KMS-11 (cell line): Measurements from ENCODE around the gene SLC8A1.

Source experiments
- H2AFZ ChIP-seq: fragments of 200-600 bp; sonication (generic); 2 replicates; pipeline ENCODE4 v1.6.1; 2016; ENCODE audit warnings: antibody characterized with exemption, mixed run types, low read depth
- H3K27ac ChIP-seq: fragments of 200-600 bp; sonication (generic); 2 replicates; pipeline ENCODE4 v1.6.1; 2016; ENCODE audit warnings: mild to moderate bottlenecking, mixed run types
- H3K27me3 ChIP-seq: fragments of 200-600 bp; sonication (generic); 2 replicates; pipeline ENCODE4 v1.6.1; 2017; ENCODE audit warnings: mild to moderate bottlenecking, low read depth, mixed run types, moderate library complexity; ENCODE audit not compliant: insufficient read depth
- H3K36me3 ChIP-seq: fragments of 200-600 bp; sonication (generic); 2 replicates; pipeline ENCODE4 v1.6.1; 2017; ENCODE audit warnings: mild to moderate bottlenecking, mixed run types; ENCODE audit not compliant: insufficient read depth
- H3K4me1 ChIP-seq: fragments of 200-600 bp; sonication (generic); 2 replicates; pipeline ENCODE4 v1.6.1; 2016; ENCODE audit warnings: mild to moderate bottlenecking, low read depth, mixed run types; ENCODE audit not compliant: poor library complexity, severe bottlenecking
- H3K4me2 ChIP-seq: fragments of 200-600 bp; sonication (generic); 2 replicates; pipeline ENCODE4 v1.7.0; 2016; ENCODE audit warnings: mild to moderate bottlenecking, mixed run types
- H3K4me3 ChIP-seq: fragments of 200-600 bp; sonication (generic); IDR thresholded peaks from 2 replicates; pipeline ENCODE4 v1.6.1; 2017; ENCODE audit warnings: low read depth, low read length, mixed read lengths; ENCODE audit not compliant: insufficient read depth
- H3K79me2 ChIP-seq: fragments of 200-600 bp; sonication (generic); 2 replicates; pipeline ENCODE4 v1.6.1; 2016; ENCODE audit warnings: low read depth, mixed run types; ENCODE audit not compliant: insufficient read depth
- H3K9ac ChIP-seq: fragments of 200-600 bp; sonication (generic); 2 replicates; pipeline ENCODE4 v1.6.1; 2016; ENCODE audit warnings: mild to moderate bottlenecking, mixed run types
- H4K20me1 ChIP-seq: fragments of 200-600 bp; sonication (generic); 2 replicates; pipeline ENCODE4 v1.6.1; 2016; ENCODE audit warnings: mild to moderate bottlenecking, mixed run types; ENCODE audit not compliant: insufficient read depth
- TF ChIP-seq, protein P1 (sequence below): fragments of 200-600 bp; sonication (generic); conservative IDR thresholded peaks from 2 replicates; pipeline ENCODE4 v1.6.1; 2017; ENCODE audit warnings: low read depth, mild to moderate bottlenecking, antibody characterized with exemption, low read length, moderate library complexity, mixed read lengths

SLC8A1 gene

DNA sequence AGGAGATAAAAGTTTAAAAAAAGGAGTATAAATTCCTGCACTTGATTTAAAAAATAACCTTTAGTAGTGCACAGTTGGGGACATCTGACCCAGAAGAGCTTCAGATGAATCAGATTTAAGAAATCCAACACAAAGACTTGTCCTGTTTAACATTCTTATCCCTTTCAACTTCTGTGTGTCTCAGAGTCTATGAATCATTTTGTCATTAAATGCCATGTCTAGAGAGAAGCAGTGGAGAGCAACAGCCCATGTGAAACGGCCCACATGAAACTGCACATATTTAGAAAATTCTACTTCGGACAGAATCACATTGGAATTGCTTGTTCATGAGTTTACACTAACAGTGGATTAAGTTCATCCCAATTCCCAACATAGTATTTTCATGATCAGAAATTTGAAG, 278.6 kb downstream of the SLC8A1 start:
- no peak overlapping the region for H3K9ac ChIP-seq
- no peak overlapping the region for H3K4me2 ChIP-seq
- H3K27me3 ChIP-seq, result no peaks in the 10 kb centered on the region
- no peaks in the 10 kb centered on the region for H4K20me1 ChIP-seq
- peaks cover 26% of the 10 kb centered on the region for H3K4me1 ChIP-seq
- no peak overlapping the region for H3K27ac ChIP-seq
- H3K4me3 ChIP-seq, result no peak overlapping the region
- no peaks in the 10 kb centered on the region for H3K36me3 ChIP-seq
- TF ChIP-seq, protein P1, sequence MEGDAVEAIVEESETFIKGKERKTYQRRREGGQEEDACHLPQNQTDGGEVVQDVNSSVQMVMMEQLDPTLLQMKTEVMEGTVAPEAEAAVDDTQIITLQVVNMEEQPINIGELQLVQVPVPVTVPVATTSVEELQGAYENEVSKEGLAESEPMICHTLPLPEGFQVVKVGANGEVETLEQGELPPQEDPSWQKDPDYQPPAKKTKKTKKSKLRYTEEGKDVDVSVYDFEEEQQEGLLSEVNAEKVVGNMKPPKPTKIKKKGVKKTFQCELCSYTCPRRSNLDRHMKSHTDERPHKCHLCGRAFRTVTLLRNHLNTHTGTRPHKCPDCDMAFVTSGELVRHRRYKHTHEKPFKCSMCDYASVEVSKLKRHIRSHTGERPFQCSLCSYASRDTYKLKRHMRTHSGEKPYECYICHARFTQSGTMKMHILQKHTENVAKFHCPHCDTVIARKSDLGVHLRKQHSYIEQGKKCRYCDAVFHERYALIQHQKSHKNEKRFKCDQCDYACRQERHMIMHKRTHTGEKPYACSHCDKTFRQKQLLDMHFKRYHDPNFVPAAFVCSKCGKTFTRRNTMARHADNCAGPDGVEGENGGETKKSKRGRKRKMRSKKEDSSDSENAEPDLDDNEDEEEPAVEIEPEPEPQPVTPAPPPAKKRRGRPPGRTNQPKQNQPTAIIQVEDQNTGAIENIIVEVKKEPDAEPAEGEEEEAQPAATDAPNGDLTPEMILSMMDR, result no peak
- no peaks in the 10 kb centered on the region for H3K79me2 ChIP-seq
- H2AFZ ChIP-seq, result no peak overlapping the region

GRCh38 chr2:40169856-40170255, 282.0 kb downstream of the SLC8A1 start:
- Histone ChIP-seq H3K27ac (no peak overlapping the region), H4K20me1 (no peaks in the 10 kb centered on the region), H3K4me1 (peaks cover 31% of the 10 kb centered on the region), H3K27me3 (no peaks in the 10 kb centered on the region), H3K4me3 (no peak overlapping the region), H2AFZ (no peak overlapping the region), H3K79me2 (no peaks in the 10 kb centered on the region), H3K4me2 (0 out of 2 replicates have a peak overlapping the region, but pooled peaks have one; percentile 57), H3K36me3 (no peaks in the 10 kb centered on the region), H3K9ac (no peak overlapping the region)
- TF ChIP-seq, protein P1, result no peak

- peak overlapping the region; percentile 57 for H3K4me2 ChIP-seq
- H2AFZ ChIP-seq, result no peak overlapping the region
- H3K4me1 ChIP-seq, result peaks cover 32% of the 10 kb centered on the region
- H3K36me3 ChIP-seq, result no peaks in the 10 kb centered on the region
- H3K27ac ChIP-seq, result 0 out of 2 replicates have a peak overlapping the region, but pooled peaks have one; percentile 4
- TF ChIP-seq, protein P1, result no peak
- H3K4me3 ChIP-seq, result no peak overlapping the region
- H3K9ac ChIP-seq, result no peak overlapping the region
- H3K27me3 ChIP-seq, result no peaks in the 10 kb centered on the region
- H4K20me1 ChIP-seq, result no peaks in the 10 kb centered on the region
- H3K79me2 ChIP-seq, result no peaks in the 10 kb centered on the region
These were observed 282.5 kb downstream of the SLC8A1 start for GRCh38 chr2:40169430-40169829.

GRCh38 chr2:40168546-40168945, 283.3 kb downstream of the SLC8A1 start:
- Histone ChIP-seq H3K27me3 (no peaks in the 10 kb centered on the region), H4K20me1 (no peaks in the 10 kb centered on the region), H3K79me2 (no peaks in the 10 kb centered on the region), H2AFZ (no peak overlapping the region), H3K4me1 (peaks cover 41% of the 10 kb centered on the region), H3K36me3 (no peaks in the 10 kb centered on the region), H3K27ac (peak overlapping the region; percentile 4; the same call in 1 of the 2 replicates), H3K4me3 (no peak overlapping the region), H3K4me2 (peak overlapping the region; percentile 57), H3K9ac (no peak overlapping the region)
- TF ChIP-seq, protein P1, result no peak
